GM12892 (cell line): ENCODE data around the gene MBD6.

ENCODE experiments used
- DNase-seq: peaks from one replicate; pipeline ENCODE4 v3.0.0; 2011; ENCODE audit not compliant: insufficient read length
- FAIRE-seq: peaks from 2 replicates; lab custom pipeline; 2011; peaks lifted over from hg19 to GRCh38; lab: Jason Lieb, UNC
- POLR2A ChIP-seq: IDR thresholded peaks from 2 replicates; pipeline ENCODE4 v1.6.1; 2011; ENCODE audit warnings: low read depth, low read length, control low read depth
- POLR2AphosphoS5 ChIP-seq: IDR thresholded peaks from 2 replicates; pipeline ENCODE4 v1.6.1; 2011; ENCODE audit warnings: low read depth, low read length, control low read depth
- TAF1 ChIP-seq: IDR thresholded peaks from 2 replicates; pipeline ENCODE4 v1.6.1; 2011; ENCODE audit warnings: low read depth, mild to moderate bottlenecking, control low read depth, low read length, borderline replicate concordance

Gene MBD6

DNA sequence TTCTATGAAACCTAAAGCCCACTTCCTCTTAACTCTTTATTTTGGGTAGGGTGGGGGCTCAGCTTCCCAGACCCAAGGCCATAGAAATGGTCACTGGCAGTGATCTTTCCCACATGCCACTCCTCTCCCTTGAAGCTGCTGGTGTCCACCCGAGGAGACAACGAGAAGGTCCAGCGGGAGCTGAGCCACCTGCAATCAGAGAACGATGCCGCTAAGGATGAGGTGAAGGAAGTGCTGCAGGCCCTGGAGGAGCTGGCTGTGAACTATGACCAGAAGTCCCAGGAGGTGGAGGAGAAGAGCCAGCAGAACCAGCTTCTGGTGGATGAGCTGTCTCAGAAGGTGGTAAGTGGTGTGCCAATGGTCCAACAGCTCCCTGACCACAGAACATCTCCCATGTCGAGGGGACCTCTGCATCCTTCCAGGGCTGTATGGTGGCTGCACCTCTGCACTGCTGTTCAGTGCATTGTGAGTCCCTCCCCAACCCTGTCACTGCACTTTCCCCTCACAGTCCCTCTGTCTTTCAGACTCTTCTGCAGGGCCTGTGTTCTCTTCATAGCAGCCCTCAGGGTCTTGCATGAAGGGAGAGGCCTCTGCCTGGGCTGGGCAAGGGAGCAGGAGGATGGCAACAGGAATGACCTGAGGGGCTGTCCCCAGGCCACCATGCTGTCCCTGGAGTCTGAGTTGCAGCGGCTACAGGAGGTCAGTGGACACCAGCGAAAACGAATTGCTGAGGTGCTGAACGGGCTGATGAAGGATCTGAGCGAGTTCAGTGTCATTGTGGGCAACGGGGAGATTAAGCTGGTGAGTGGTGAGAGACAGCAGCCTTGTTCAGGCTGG, 49.5 kb downstream of the MBD6 start:
- no peak for TF ChIP-seq POLR2AphosphoS5
- TF ChIP-seq POLR2A, result no peak
- no peak for TF ChIP-seq TAF1

DNA sequence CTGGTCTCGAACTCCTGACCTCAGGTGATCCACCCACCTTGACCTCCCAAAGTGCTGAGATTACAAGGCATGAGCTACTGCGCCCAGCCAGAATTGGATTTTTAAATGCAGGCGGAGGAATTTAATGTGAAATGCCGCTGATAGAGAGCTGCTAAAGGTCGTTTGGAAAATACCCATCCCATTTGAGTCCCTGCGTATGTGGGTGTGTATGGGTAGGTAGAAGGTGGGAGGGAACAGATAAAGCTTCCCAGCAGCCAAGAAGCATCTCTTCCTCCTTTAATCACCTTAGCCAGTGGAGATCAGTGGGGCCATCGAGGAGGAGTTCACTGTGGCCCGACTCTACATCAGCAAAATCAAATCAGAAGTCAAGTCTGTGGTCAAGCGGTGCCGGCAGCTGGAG, 52.2 kb downstream of the MBD6 start:
- DNase-seq (no peak), FAIRE-seq (no peak)

More for the DNA sequence above, 49.5 kb downstream of the MBD6 start:
- FAIRE-seq (no peak), DNase-seq (no peak)

DNA sequence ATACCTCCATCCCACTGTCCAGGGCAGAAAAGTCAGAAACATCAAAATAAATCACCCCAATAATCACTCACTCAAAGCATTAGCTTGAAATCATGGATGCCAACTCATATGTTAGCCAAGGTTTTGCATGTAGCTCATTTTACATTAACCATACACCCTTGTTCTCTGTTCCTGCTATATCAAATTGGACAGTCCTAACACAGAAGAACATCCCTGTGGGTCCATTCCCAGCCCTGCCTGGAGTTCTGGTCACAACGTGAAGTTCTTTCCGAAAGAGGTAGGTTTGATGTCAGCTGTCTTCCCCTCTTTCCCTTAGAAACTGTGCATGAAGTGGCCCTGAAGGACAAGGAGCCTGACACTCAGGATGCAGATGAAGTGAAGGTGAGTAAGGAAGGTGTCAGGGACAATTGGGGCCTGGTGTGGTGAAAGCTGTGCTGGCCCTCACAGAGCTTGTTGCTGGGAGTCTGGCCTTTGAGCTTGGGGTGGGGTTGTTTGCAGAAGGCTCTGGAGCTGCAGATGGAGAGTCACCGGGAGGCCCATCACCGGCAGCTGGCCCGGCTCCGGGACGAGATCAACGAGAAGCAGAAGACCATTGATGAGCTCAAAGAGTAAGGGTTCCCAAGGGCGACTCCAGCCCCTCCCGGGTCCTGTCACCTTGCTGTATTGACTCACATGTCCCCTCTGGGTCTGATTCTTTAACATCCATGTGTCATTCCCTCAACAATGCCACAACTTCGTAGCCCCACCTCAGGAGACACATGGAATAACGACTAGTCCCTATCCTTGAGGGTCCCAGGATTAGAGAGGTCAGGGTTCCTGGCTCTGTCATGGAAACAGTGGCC, 53.4 kb downstream of the MBD6 start:
- FAIRE-seq (no peak), DNase-seq (no peak)
- TF ChIP-seq POLR2A, result no peak

More for the DNA sequence above, 52.2 kb downstream of the MBD6 start:
- TF ChIP-seq TAF1 (no peak), POLR2A (no peak), POLR2AphosphoS5 (no peak)

DNA sequence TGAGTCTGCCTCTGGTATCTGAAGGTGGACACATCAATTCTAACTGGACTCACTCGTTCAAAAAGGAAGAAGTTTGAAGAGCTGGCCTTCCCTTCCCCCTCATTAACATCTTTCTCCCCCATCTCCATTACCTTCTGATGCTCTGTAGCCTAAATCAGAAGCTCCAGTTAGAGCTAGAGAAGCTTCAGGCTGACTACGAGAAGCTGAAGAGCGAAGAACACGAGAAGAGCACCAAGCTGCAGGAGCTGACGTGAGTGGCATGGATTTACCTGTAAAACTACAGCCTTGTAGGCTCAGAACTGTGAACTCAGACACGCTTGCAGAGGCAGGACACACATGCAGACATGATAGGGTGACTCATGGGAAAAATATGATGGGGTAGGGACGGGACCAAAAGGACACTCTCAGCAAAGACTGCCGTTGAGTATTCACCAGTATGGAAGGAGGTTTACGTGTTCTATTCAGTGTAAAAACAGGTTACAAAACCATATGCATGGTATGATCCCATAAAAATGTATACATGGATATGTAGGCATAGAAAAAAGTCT, 54.1 kb downstream of the MBD6 start:
- DNase-seq (no peak), FAIRE-seq (no peak)
- TF ChIP-seq POLR2AphosphoS5 (no peak), TAF1 (no peak), POLR2A (no peak)

DNA sequence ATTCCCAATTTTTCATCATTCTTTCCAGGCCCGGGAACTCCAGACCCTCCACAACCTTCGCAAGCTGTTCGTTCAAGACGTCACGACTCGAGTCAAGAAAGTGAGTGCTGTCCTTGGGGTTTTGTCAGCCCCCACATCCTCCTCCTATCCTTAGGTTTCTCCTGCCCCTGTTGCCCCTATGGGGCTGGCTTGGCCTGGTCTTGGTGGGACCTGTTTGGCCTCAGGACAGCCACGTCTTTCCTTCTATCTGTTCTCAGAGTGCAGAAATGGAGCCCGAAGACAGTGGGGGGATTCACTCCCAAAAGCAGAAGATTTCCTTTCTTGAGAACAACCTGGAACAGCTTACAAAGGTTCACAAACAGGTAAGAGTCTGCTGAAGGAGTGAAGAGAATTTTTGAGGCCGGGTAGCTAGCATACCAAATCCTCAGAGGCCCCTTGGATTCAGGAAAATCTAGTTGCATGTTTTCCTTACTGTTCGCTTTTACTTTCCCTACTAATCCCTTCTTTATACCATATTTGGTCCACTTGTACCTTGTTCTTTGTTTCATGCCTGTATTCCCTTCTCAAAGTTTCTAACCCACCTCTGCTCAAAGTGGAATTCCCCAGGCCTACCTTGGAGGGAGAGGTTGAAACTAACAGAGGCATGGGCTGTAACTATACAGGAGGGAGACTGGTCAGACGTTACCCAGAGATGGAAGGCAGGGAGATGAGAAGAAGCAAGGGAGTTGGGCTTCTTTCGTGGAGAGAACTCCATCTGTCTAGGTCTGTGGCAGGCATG, 55.5 kb downstream of the MBD6 start:
- FAIRE-seq (no peak), DNase-seq (no peak)
- TF ChIP-seq POLR2AphosphoS5 (no peak), TAF1 (no peak)

DNA sequence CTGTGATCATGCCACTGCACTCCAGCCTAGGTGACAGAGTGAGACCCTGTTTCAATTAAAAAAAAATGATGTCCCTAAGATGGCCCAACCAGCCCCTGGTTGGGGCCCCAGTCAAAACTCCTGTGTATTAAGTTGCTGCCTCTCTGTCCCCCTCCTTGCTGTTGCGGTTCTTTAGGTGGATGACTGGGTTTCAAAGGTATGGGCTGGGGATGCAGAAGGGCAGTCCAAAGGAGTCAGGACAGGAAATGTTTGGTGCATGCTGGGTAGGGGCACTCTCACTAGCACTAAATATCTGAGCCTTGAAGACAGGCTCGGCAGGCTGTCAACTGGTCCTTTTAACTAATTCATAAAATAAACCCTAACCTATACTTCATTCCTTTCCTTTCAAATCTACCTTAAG, 56.4 kb downstream of the MBD6 start:
- DNase-seq, result no peak
- FAIRE-seq, result no peak
- TF ChIP-seq TAF1 (no peak), POLR2A (no peak), POLR2AphosphoS5 (no peak)
